G401.6 (cell line): ENCODE data around the gene SNX32.

ENCODE experiments used
- FAIRE-seq: peaks from 2 replicates; lab custom pipeline; 2012; peaks lifted over from hg19 to GRCh38; lab: Jason Lieb, UNC

SNX32 gene

GRCh38 chr11:65868907-65869306 is 35.1 kb downstream of the SNX32 start:
- FAIRE-seq, result no peak

DNA sequence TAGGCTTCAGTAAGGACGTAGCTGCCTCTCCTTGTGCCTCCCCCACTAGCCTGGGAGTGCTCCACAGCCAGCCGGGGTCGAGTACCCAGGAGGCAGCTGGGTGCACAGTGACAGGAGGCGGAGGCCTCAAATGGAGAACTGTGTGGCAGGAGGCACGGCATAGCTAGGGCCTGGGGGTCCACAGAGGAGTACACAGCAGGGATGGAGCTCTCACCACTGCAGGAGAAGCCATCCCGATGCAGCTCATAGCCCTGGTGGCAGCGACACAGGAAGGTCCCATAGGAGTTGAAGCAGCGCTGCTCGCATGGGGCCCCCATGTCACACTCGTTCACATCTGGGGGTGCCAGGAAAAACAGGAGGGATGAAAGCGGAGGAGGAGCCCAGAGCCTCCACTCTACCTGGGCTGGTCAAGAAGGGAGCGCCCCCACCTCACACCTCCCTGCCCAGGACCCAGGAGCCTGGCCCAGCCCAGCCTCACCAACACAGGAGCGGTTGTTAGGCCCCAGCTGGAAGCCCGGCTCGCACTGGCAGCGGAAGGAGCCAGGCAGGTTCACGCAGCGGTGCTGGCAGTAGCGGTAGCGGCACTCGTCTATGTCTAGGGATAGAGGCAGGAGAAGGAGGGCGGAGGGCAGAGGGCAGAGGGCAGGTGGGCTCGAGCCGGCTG is 36.0 kb downstream of the SNX32 start:
- FAIRE-seq, result no peak

GRCh38 chr11:65870307-65870658 is 36.5 kb downstream of the SNX32 start:
- FAIRE-seq, result no peak

DNA sequence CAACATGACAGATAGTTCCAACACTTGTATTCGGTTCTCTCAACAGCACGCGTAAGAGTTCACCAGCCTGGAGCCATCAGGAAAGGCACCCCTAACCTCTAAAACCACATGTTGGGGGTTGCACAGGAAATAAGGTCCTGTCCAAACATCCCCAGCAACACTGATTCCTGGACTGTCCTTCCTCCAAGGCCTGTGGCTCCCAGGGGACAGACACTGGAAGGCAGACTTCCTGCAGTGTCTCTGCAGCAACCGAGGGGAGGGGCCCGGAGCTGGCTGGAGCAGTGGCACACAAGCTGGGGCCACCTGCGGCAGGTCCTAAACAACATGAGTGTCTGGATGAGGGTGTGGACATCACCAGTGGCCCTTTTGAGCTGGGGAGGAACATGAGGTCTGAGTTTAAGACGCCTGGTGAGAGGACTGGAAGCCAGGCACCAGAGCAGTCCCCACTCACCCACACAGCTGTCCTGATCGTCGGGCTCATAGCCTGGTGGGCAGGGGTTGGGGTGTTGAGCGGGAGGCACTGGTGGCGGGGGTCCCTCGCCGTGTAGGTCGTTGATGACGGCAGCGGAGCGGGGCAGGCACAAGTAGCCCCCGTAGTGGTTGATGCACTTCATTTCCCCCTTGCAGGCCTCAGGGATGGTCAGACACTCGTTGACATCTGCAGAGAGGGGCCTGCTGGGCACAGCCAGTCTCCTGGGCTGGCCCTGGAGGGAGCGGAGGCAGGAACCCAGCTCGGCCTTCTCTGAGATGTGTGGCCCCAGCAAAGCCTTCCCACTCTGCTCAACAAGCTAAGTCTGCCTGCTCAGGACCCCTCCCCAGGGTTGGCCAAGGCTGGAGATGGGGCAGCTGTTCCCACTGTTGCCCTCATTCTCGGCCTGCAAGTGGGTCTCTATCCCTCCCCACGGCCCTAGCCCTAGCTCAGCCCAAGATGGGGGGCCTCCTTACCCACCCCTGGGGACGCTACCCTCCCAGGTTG is 37.2 kb downstream of the SNX32 start:
- no peak for FAIRE-seq

GRCh38 chr11:65871811-65872548 is 38.2 kb downstream of the SNX32 start:
- FAIRE-seq, result no peak

- no peak for FAIRE-seq
Observed at GRCh38 chr11:65872586-65873317, 39.0 kb downstream of the SNX32 start, which contains the start of gene EFEMP2. Gene EFEMP2, minus strand, starts transcription at chr11:65872800. Its CDS starts 446 bp downstream, at chr11:65872354.

DNA sequence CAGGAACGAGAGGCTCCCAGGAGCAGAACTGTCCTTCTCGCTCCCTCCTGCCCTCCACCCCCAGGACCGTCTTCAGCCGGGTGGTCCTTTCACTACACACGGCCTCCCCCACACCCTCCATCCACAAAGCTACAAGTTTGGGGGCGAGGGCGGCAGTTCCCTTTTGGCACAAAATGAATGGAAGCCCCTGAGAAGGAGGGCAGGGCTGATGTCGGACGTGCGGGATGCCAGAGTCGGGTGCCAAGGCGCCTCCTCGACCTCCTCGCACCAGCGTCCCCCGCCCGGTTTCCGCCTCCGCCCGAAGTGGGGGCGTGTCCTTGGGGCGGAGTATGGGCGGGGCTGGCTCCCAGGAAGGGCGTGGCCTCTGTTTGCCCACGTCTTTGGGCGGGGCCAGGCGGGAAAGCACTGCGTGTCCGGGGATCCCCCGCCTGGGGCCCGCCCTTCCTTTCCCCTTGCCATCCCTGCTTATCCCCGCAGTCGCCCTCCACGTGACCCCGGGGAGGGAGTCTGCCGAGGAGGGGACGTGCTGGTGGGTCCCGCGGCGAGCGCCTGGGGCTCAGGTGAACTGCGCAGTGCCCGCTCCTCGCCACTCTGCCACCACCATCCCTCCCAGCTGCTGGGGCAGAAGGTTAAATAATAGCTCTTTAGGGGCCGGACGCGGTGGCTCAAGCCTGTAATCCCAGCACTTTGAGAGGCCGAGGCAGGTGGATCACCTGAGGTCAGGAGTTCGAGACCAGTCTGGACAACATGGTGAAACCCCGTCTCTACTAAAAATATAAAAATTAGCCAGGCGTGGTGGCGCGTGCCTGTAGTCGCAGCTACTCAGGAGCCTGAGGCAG is 39.8 kb downstream of the SNX32 start:
- peak; percentile 95 for FAIRE-seq

DNA sequence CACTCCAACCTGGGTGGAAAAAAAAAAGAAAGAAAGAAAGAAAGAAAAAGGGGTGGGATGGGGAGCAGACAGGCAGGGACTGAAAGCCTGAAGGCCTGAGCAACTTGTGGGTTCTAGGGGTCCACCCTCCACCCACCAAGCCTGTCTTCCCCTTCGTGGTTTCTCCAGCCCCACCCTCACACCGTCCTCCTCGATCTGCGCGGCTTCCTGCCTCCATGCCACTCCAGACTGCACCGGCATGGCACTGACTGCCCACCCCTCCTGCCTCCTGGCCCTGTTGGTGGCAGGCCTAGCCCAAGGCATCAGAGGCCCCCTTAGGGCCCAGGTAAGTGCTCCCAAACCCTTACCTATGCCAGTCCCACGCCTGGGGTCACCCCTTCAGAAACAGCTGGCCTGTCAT is 45.9 kb downstream of the SNX32 start, which contains the start of gene CTSW:
Gene CTSW (plus strand): TSS at position 221 of the 400 bp plus-strand sequence. CDS start 18 bp downstream, at position 239.
- no peak for FAIRE-seq

DNA sequence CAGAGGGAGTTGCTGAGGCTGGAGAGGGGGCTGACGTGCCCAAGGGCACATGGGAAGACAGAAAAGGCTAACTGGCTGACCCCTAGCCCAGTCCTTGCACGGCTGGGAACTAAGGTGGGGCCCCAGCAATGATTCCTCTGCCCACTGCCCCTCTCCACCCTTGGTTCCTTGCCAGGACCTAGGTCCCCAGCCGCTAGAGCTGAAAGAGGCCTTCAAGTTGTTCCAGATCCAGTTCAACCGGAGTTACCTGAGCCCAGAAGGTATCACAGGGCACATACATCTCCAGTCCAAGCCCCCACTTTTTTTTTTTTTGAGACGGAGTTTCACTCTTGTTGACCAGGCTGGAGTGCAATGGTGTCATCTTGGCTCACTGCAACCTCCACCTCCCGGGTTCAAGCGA is 46.3 kb downstream of the SNX32 start:
- FAIRE-seq, result no peak

GRCh38 chr11:65880844-65881421 is 47.2 kb downstream of the SNX32 start:
- FAIRE-seq, result no peak

DNA sequence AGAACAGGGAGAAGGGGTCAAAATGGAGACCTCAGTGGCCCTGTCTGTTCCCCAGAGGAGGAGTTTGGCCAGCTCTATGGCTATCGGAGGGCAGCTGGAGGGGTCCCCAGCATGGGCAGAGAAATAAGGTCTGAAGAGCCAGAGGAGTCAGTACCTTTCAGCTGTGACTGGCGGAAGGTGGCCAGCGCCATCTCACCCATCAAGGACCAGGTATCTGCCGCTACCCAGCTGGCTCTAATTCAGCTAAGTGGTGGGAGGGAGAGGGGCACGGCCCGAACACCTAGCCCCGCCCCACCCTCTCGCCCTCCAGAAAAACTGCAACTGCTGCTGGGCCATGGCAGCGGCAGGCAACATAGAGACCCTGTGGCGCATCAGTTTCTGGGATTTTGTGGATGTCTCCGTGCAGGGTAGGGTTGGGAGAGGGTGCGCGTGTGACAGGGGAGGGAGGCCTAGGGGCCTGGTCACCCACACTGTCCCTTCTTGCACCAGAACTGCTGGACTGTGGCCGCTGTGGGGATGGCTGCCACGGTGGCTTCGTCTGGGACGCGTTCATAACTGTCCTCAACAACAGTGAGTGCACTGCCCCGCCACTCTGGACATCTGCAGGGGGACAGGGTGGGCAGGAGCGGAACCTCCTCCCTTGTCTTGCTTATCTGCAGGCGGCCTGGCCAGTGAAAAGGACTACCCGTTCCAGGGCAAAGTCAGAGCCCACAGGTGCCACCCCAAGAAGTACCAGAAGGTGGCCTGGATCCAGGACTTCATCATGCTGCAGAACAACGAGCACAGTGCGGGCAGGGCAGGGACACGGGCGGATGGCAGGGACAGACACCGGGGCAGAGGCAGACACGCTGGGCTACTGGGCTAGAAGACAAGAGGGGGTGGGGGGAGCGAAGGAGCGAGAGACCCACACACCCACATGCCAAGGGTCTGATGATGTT is 48.6 kb downstream of the SNX32 start:
- no peak for FAIRE-seq

- no peak for FAIRE-seq
Observed at GRCh38 chr11:65883058-65883761, 49.4 kb downstream of the SNX32 start.

DNA sequence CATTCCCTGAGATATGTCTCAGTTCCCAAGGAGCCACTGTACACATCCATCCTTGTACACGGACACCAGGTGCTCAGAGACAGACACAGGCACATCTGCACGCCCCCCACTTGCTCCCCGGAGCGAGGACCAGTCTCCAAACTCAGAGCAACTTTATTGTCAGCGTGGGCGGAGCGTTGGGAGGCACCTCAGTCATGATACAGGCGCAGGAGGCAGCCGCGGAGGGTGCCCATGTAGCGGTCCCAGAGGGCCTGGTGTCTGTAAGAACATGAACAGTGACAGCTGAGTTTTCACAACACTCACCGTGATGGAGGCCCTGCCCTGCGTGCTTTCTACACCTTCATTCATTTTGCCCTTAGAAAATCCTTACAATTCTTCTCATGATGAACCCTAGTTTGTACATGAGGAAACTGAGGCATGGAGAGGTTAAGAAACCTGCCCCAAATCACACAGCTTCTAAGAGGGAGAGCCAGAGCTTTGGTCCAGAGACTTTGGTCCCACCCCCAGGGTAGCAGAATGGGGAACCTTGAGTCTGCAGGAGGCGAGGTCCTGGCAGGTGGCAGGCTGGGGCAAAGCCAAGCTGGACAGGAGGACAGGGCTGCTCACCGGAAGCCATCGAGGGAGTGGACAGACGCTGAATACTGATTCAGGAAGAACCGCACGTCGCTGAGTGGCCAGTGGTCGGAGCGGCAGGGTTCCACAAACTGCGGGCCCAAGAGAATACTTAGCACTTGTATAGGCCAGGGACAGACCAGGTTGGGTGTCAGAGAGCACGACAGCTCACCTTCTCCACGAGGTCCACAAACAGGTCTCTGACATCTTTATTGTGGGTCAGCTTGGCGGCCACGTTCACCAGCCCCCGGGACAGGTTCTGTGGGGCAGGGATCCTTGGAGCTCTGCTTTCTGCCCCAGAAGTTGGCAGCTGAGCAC is 50.3 kb downstream of the SNX32 start:
- FAIRE-seq, result no peak

DNA sequence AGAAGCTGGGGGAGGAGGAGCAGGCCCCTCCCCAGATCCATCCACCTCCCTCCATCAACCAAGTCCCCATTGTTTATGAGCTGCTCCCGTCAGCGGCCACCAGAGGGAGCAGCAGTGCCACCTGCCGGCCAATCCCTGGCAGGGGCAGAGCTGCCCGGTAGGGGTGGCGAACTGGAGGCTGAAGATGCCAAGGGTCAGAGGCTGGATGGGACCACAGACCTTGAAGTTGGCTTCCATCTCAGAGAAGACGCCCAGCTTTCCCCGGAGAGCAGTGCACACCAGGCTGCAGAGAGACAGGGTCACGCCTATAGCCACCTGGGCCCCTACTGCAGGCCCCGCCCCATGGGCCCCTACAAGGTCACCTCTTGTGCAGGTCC is 50.9 kb downstream of the SNX32 start:
- FAIRE-seq, result no peak

DNA sequence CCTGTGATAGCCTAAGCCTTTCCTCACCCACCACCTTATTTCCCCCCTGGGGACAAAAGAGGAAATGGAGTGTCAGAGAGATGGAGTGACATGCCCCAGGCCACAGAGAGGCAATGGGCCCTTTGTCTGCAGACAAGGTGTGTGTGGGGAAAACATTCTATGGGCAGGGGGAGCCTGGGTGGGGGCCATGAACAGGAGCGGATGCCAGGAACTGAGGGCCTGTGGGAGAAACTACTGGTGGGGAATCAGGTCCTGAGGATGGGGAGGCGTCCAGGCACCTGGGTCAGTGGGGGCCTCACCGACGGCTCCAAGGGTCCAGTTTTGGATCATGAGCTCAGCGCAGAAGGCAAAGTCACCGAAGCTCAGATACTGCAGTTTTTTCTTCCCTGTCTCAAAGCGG is 51.5 kb downstream of the SNX32 start:
- FAIRE-seq, result no peak

- FAIRE-seq, result no peak
Observed at GRCh38 chr11:65885808-65886536, 52.2 kb downstream of the SNX32 start.
